ENCODE results near the gene BLNK. TPM values are rescaled to one million over a fixed set of nuclear protein-coding genes. Genes with fewer than 3 reads are reported as not detected.

Gene BLNK
- total RNA-seq, 2 donors from 2014 or later: 1.0 TPM; not detected in 1

DNA sequence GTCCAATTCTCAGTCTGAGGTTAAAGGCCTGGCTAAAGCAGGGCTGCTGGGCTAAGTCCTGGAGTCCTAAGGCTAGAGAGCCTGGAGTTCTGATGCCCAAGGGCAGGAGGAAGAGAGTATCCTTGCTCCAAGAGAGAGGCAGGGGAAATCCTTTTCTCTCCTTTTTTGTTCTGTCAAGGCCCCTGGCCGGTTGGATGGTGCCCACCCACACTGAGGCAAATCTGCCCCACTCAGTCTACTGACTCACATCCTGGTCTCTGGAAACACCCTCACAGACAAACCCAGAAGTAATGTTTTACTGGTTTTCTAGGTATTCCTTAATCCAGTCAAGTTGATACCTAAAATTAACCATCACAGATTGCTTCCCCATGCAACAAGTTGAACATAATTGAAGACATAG is 118.3 kb downstream of the BLNK start:
- H3K4me1 Mint-ChIP-seq (ENCODE audit: low read depth in 2 of 2): peaks cover 12 to 17% of the 10 kb centered on the region in 2 donors
- H3K9me3 Mint-ChIP-seq: no peaks in the 10 kb centered on the region
- no peaks in the 10 kb centered on the region for H3K27me3 Mint-ChIP-seq
- ATAC-seq (peak in 1 of 2 donors; percentile 85), DNase-seq (ENCODE audit: low spot score) (no peak)
- H3K36me3 Mint-ChIP-seq: peaks cover 40% of the 10 kb centered on the region
- H3K4me3 Mint-ChIP-seq: peak overlapping the region; percentile 23
- peak overlapping the region; percentile 31 to 71 for H3K27ac Mint-ChIP-seq

DNA sequence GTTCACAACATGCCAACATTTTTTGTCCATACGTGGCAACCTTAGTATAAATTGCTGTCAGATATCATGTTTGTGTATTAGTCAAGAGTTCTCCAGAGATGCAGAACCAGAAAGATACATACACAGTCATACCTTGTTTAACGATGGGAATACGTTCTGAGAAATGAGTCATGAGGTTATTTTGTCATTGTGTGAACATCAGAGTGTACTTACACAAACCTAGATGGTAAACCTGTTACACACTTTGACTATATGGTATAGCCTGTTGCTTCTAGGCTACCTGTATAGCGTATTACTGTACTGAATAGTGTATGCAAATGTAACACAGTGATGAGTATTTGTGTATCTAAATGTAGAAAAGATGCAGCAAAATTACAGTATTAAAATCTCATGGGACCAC is 118.9 kb downstream of the BLNK start:
- Mint-ChIP-seq H3K36me3 (peaks cover 40% of the 10 kb centered on the region), H3K27ac (peak overlapping the region; percentile 31 to 71), H3K4me1 (ENCODE audit: low read depth in 2 of 2) (peaks cover 12 to 17% of the 10 kb centered on the region in 2 donors)

More for the DNA sequence above, 118.9 kb downstream of the BLNK start:
- DNase-seq (ENCODE audit: low spot score) (no peak), ATAC-seq (peak in 1 of 2 donors; percentile 77)
- Mint-ChIP-seq H3K27me3 (no peaks in the 10 kb centered on the region), H3K4me3 (peak overlapping the region; percentile 23), H3K9me3 (no peaks in the 10 kb centered on the region)

Other genes with a start within 250 kb of the BLNK start
- gene CCNJ, start 228.0 kb downstream of the BLNK start, total RNA-seq: 10 to 100 TPM; 12.1 to 14.2 TPM
- gene ZNF518A, start 141.3 kb downstream of the BLNK start, total RNA-seq: 10 to 100 TPM; 21.1 to 27.7 TPM
- not detected for gene DNTT, start 32.9 kb upstream of the BLNK start, total RNA-seq
- not detected for gene OPALIN, start 87.4 kb upstream of the BLNK start, total RNA-seq
- gene TLL2, start 242.4 kb upstream of the BLNK start, total RNA-seq: 1 to 10 TPM in 1 of 2 donors, under 1 TPM in 1; 0.57 to 2.8 TPM